KOPT-K1 (cell line): ENCODE results near the gene MAP4K1.
"Not testable (repeated sequence)": the region's sequence is repeated elsewhere in the genome, so short reads cannot be mapped to it uniquely, and the experiment has no call there.

Experiments used
- H3K27ac ChIP-seq: fragments of 200-600 bp; sonication (generic); 2 replicates; pipeline ENCODE4 v1.5.1; 2016; ENCODE audit warnings: antibody characterized with exemption, mild to moderate bottlenecking, low read depth, low read length; ENCODE audit not compliant: poor library complexity, severe bottlenecking
- H3K36me3 ChIP-seq: fragments of 200-600 bp; sonication (generic); 2 replicates; pipeline ENCODE4 v1.5.1; 2017; ENCODE audit warnings: antibody characterized with exemption, mild to moderate bottlenecking, low read length, moderate library complexity; ENCODE audit not compliant: insufficient read depth
- H3K9me3 ChIP-seq: fragments of 200-600 bp; sonication (generic); 2 replicates; pipeline ENCODE4 v1.5.1; 2017; ENCODE audit warnings: antibody characterized with exemption, low read length, mild to moderate bottlenecking; ENCODE audit not compliant: insufficient read depth, poor library complexity, severe bottlenecking

Gene MAP4K1

GRCh38 chr19:38642176-38642575 lies 24.4 kb upstream of the MAP4K1 start:
- Histone ChIP-seq H3K9me3 (no peaks in the 10 kb centered on the region), H3K36me3 (peaks cover 6% of the 10 kb centered on the region; the same call in 1 of the 2 replicates), H3K27ac (no peak overlapping the region)

- peaks cover 19% of the 10 kb centered on the region for H3K36me3 ChIP-seq
- no peak overlapping the region for H3K27ac ChIP-seq
- H3K9me3 ChIP-seq: no peaks in the 10 kb centered on the region
These were observed 22.6 kb upstream of the MAP4K1 start for GRCh38 chr19:38640368-38640767.

GRCh38 chr19:38639679-38640078 lies 21.9 kb upstream of the MAP4K1 start:
- Histone ChIP-seq H3K27ac (no peak overlapping the region), H3K36me3 (peaks cover 26% of the 10 kb centered on the region), H3K9me3 (no peaks in the 10 kb centered on the region)

GRCh38 chr19:38638461-38638860 lies 20.7 kb upstream of the MAP4K1 start:
- Histone ChIP-seq H3K9me3 (no peaks in the 10 kb centered on the region), H3K36me3 (peaks cover 30% of the 10 kb centered on the region), H3K27ac (no peak overlapping the region)

GRCh38 chr19:38635483-38636399 lies 18.0 kb upstream of the MAP4K1 start:
- H3K36me3 ChIP-seq: peaks cover 54% of the 10 kb centered on the region
- no peak overlapping the region for H3K27ac ChIP-seq
- no peaks in the 10 kb centered on the region for H3K9me3 ChIP-seq

- Histone ChIP-seq H3K36me3 (peaks cover 60% of the 10 kb centered on the region), H3K27ac (no peak overlapping the region)
These were observed 17.2 kb upstream of the MAP4K1 start for GRCh38 chr19:38634757-38635482.

GRCh38 chr19:38632476-38633213 lies 14.9 kb upstream of the MAP4K1 start:
- Histone ChIP-seq H3K27ac (no peak overlapping the region), H3K36me3 (peaks cover 76% of the 10 kb centered on the region), H3K9me3 (no peaks in the 10 kb centered on the region)

More at GRCh38 chr19:38634757-38635482, 17.2 kb upstream of the MAP4K1 start:
- no peaks in the 10 kb centered on the region for H3K9me3 ChIP-seq

- not testable (repeated sequence) for H3K9me3 ChIP-seq, H3K27ac ChIP-seq
These were observed 14.2 kb upstream of the MAP4K1 start for GRCh38 chr19:38631811-38632475.

GRCh38 chr19:38631301-38631700 lies 13.5 kb upstream of the MAP4K1 start:
- H3K9me3 ChIP-seq, H3K27ac ChIP-seq: not testable (repeated sequence)
- H3K36me3 ChIP-seq: peaks cover 86% of the 10 kb centered on the region

More at GRCh38 chr19:38631811-38632475, 14.2 kb upstream of the MAP4K1 start:
- H3K36me3 ChIP-seq: peaks cover 83% of the 10 kb centered on the region

GRCh38 chr19:38629568-38629967 lies 11.8 kb upstream of the MAP4K1 start:
- Histone ChIP-seq H3K9me3 (no peaks in the 10 kb centered on the region), H3K27ac (no peak overlapping the region), H3K36me3 (peaks cover 86% of the 10 kb centered on the region)

- peaks cover 93% of the 10 kb centered on the region for H3K36me3 ChIP-seq
- H3K9me3 ChIP-seq: no peaks in the 10 kb centered on the region
- H3K27ac ChIP-seq: no peak overlapping the region
These were observed 8.6 kb upstream of the MAP4K1 start for GRCh38 chr19:38626401-38626800.

GRCh38 chr19:38624822-38625221 lies 7.1 kb upstream of the MAP4K1 start:
- H3K27ac ChIP-seq: no peak overlapping the region
- peaks cover 94% of the 10 kb centered on the region for H3K36me3 ChIP-seq
- no peaks in the 10 kb centered on the region for H3K9me3 ChIP-seq

GRCh38 chr19:38619361-38620174 lies 1.8 kb upstream of the MAP4K1 start:
- Histone ChIP-seq H3K36me3 (peaks cover 50% of the 10 kb centered on the region), H3K9me3 (no peaks in the 10 kb centered on the region), H3K27ac (peak overlapping the region; percentile 93)
